Osteoblast (primary cell): ENCODE measurements around the gene CACNA2D3. TPM values are rescaled to one million over a fixed set of nuclear protein-coding genes. Genes with fewer than 3 reads are reported as not detected.
"Not testable (repeated sequence)": the region's sequence is repeated elsewhere in the genome, so short reads cannot be mapped to it uniquely, and the experiment has no call there.

Experiments used
- DNase-seq: peaks from one replicate; pipeline ENCODE4 v3.0.0; 2011; ENCODE audit warnings: low spot score, mixed read lengths; ENCODE audit not compliant: insufficient read length; ENCODE audit errors: missing footprints
- H2AFZ ChIP-seq: 2 replicates; pipeline ENCODE4 v1.6.0; 2011; ENCODE audit warnings: mild to moderate bottlenecking, low read length
- H3K27ac ChIP-seq: 2 replicates; pipeline ENCODE4 v1.5.1; 2011; ENCODE audit warnings: mild to moderate bottlenecking, low read depth, low read length, moderate library complexity
- H3K27me3 ChIP-seq: 2 replicates; pipeline ENCODE4 v1.6.0; 2012; ENCODE audit warnings: mild to moderate bottlenecking, control low read depth, inconsistent platforms, low read length, moderate library complexity; ENCODE audit not compliant: insufficient read depth
- H3K36me3 ChIP-seq: 2 replicates; pipeline ENCODE4 v1.5.1; 2011; ENCODE audit warnings: mild to moderate bottlenecking, low read length, control low read depth, moderate library complexity; ENCODE audit not compliant: insufficient read depth
- H3K4me1 ChIP-seq: 2 replicates; pipeline ENCODE4 v1.5.1; 2011; ENCODE audit warnings: mild to moderate bottlenecking, low read length, control low read depth, moderate library complexity; ENCODE audit not compliant: insufficient read depth
- H3K4me2 ChIP-seq: 2 replicates; pipeline ENCODE4 v1.6.0; 2011; ENCODE audit warnings: mild to moderate bottlenecking, low read length; ENCODE audit not compliant: insufficient read depth
- H3K4me3 ChIP-seq: fragments of 200-600 bp; sonication (generic); 3 replicates; pipeline ENCODE4 v1.5.1; 2012; ENCODE audit warnings: mild to moderate bottlenecking, low read length, inconsistent platforms; ENCODE audit not compliant: insufficient read depth
- H3K79me2 ChIP-seq: 2 replicates; pipeline ENCODE4 v1.6.0; 2012; ENCODE audit warnings: mild to moderate bottlenecking, low read length, control low read depth, inconsistent platforms; ENCODE audit not compliant: insufficient read depth
- H3K9me3 ChIP-seq: 2 replicates; pipeline ENCODE4 v1.5.1; 2011; ENCODE audit warnings: low read depth, low read length, control low read depth
- H4K20me1 ChIP-seq: 2 replicates; pipeline ENCODE4 v1.6.0; 2012; ENCODE audit warnings: mild to moderate bottlenecking, low read length, control low read depth; ENCODE audit not compliant: insufficient read depth
- CTCF ChIP-seq: IDR thresholded peaks from 2 replicates; pipeline ENCODE4 v1.5.1; 2011; ENCODE audit warnings: mild to moderate bottlenecking, low read depth, low read length, moderate library complexity; ENCODE audit errors: extremely low read depth
- total RNA-seq: library from RNA; depleted of rRNA; stranded (reverse); fragments of >200 nt; gene quantifications from 2 replicates; pipeline ENCODE4 v1.2.3, GENCODE V29; 2012

The CACNA2D3 gene
- total RNA-seq, 1 donor: 0.36 TPM

GRCh38 chr3:54632326-54632665, 509.9 kb downstream of the CACNA2D3 start:
- TF ChIP-seq CTCF: no peak
- Histone ChIP-seq H3K4me1 (no peaks in the 10 kb centered on the region), H2AFZ (no peak overlapping the region), H3K9me3 (no peaks in the 10 kb centered on the region), H3K4me3 (no peak overlapping the region), H3K4me2 (no peak overlapping the region), H3K36me3 (no peaks in the 10 kb centered on the region), H3K27me3 (no peaks in the 10 kb centered on the region), H4K20me1 (no peaks in the 10 kb centered on the region), H3K79me2 (no peaks in the 10 kb centered on the region), H3K27ac (no peak overlapping the region)
- no peak for DNase-seq

- no peak for DNase-seq
- TF ChIP-seq CTCF: no peak
- Histone ChIP-seq H3K79me2 (no peaks in the 10 kb centered on the region), H3K36me3 (no peaks in the 10 kb centered on the region), H3K27me3 (no peaks in the 10 kb centered on the region), H2AFZ (no peak overlapping the region), H3K9me3 (no peaks in the 10 kb centered on the region), H4K20me1 (no peaks in the 10 kb centered on the region), H3K4me2 (no peak overlapping the region), H3K4me1 (no peaks in the 10 kb centered on the region), H3K27ac (no peak overlapping the region), H3K4me3 (no peak overlapping the region)
Measured at GRCh38 chr3:54632834-54633233, 510.5 kb downstream of the CACNA2D3 start.

GRCh38 chr3:54633444-54634121, 511.2 kb downstream of the CACNA2D3 start:
- H3K4me2 ChIP-seq: no peak overlapping the region
- H3K36me3 ChIP-seq: no peaks in the 10 kb centered on the region
- H3K4me1 ChIP-seq: no peaks in the 10 kb centered on the region
- no peak overlapping the region for H3K4me3 ChIP-seq
- H4K20me1 ChIP-seq: no peaks in the 10 kb centered on the region
- no peak for TF ChIP-seq CTCF
- no peaks in the 10 kb centered on the region for H3K79me2 ChIP-seq
- H3K27me3 ChIP-seq: no peaks in the 10 kb centered on the region
- no peak overlapping the region for H2AFZ ChIP-seq
- DNase-seq: no peak
- no peak overlapping the region for H3K27ac ChIP-seq
- H3K9me3 ChIP-seq: no peaks in the 10 kb centered on the region

DNA sequence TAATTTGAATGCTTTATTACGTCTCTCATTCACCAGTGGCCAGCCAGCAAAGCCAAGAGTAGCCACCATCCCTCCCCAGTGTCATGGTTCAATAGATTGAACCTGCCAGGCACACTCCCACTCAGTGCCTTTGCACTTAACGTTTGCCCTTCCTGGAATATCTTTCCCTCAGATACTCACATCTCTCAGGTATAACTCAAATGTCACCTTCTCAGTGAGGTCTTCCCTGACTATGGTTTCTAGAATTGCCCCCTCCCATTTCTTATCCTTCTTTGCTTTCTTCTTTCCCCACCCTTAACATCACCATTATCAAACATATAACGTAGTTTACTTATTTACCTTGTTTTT, 511.7 kb downstream of the CACNA2D3 start:
- DNase-seq: no peak
- Histone ChIP-seq H3K9me3 (no peaks in the 10 kb centered on the region), H3K27ac (no peak overlapping the region), H2AFZ (no peak overlapping the region), H3K36me3 (no peaks in the 10 kb centered on the region), H3K4me3 (no peak overlapping the region), H3K79me2 (no peaks in the 10 kb centered on the region), H4K20me1 (no peaks in the 10 kb centered on the region), H3K4me1 (no peaks in the 10 kb centered on the region), H3K4me2 (no peak overlapping the region), H3K27me3 (no peaks in the 10 kb centered on the region)
- no peak for TF ChIP-seq CTCF

DNA sequence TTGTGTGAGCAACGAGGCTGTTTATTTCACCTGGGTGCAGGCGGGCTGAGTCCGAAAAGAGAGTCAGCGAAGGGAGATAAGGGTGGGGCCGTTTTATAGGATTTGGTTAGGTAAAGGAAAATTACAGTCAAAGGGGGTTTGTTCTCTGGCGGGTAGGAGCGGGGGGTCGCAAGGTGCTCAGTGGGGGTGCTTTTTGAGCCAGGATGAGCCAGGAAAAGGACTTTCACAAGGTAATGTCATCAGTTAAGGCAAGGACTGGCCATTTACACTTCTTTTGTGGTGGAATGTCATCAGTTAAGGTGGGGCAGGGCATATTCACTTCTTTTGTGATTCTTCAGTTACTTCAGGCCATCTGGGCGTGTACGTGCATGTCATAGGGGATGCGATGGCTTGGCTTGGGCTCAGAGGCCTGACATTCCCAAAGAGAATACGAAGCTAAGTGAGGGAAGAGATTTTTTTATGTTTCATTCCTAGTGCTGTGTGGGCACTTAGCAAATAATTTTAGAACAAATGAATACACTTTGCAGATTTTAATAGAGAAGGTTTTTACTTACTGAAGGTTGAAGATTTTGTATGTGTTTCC, 517.5 kb downstream of the CACNA2D3 start:
- H3K4me3 ChIP-seq, DNase-seq, H3K27ac ChIP-seq, H2AFZ ChIP-seq, H3K79me2 ChIP-seq, H3K4me1 ChIP-seq, H3K36me3 ChIP-seq, H3K27me3 ChIP-seq, H4K20me1 ChIP-seq, H3K4me2 ChIP-seq, H3K9me3 ChIP-seq: not testable (repeated sequence)
